Superior temporal gyrus (tissue), 1 donor: Measurements from ENCODE around the gene NR3C2.

Experiments
- DNase-seq: peaks from one replicate; pipeline ENCODE4 v3.0.0-alpha.2; 2016; ENCODE audit errors: extremely low spot score

NR3C2 gene

DNA sequence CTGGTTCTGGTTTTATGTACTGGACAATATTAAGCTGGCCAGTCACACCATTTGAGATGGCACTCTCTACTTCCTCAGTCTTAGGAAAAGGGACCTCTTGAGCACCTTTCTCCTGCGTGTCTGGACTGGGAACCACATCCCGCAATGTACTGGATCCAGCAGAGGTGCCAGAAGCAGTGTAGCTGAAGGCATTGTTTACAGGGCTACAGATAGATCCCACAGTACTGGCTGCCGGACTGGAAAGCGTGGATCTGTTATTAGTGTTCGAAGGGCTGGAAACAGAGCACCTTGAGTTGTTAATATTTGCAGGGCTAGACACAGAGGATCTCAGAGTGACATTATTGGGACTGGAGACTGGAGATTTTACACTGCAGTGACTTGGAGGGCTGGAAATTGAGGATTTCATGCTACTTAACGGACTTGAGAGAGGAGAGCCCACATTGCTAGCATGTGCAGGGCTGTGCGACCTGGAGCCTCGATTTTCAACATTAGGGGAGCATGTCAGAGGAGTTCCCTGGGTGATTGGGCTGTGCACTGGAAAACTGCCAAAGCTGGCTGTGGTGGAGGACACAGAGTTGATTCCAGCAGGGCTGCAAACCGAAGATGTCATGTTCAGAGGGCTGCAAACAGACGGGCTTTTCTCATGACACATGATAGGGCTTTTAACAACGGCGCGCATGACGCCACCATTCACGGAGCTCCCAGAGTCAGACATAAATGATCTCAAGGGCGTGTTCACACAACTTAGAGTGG is 6.4 kb downstream of the NR3C2 start:
- DNase-seq, result no peak

DNA sequence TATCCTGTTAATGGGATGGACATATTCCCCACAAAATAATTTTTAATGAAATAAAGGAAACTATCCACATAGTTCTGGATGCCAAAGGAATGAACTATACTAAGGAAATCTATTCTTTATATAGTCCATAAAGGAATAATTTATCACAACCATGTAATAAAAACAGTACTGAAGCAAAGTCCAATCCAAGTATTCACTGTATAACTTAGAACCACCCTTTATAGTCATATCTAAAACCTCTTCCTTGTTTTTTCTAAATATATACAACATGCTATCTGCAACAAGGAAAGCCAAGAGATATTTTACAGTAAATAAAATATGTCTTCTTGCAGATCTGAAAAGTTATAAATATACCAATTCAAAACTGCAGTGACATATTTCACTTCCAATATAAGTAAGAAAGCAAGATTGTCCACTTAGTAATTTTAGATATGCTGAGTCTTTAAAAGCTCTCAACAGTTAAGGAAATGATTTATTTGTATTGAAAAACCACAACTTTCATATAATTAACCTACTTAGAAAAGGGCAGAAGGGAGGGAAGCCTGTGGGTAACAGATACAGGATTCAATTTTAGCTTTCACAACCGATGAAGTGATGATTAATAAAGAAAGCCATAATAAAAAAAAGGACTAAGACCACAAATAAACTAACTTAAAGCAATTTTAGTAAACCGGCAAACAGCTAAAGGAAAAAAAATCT is 8.0 kb downstream of the NR3C2 start:
- no peak for DNase-seq

GRCh38 chr4:148431401-148431800 is 10.8 kb downstream of the NR3C2 start:
- no peak for DNase-seq

GRCh38 chr4:148430854-148431253 is 11.4 kb downstream of the NR3C2 start:
- no peak for DNase-seq

DNA sequence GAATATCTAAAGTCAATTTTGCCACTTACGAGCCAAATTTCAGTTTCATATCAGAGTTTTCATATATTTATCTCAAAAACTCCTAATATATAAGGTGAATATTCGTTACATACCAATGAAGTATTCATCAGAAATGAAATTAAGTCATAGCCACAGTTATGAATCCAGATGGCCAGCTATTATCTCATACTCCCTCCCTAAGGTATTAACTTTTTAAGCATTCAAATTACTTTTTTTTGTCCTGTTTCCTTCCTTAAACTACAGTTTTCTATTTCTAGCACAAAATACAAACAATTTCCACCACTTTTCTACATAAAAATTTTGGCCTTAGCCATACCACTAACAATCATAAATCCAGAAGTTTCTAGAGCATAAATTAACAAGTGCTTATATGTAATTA is 13.0 kb downstream of the NR3C2 start:
- DNase-seq, result no peak

DNA sequence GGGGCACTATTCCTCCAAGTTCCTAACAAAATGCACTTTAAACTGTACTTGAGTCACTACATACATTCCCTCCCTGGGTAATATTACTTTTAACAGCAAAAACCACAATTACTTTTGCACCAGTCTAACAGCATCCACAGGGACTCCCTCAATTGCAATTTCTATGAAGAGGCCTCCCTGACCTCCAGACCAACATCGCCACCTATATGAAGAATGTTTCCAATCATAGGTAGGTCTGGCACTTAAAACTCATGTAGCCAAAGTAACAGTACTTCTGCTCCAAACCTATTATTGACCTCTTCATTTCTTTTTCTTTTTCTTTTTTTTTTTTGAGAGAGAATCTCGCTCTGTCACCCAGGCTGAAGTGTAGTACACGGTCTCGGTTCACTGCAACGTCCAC is 15.6 kb downstream of the NR3C2 start:
- no peak for DNase-seq

- no peak for DNase-seq
These were observed 16.7 kb downstream of the NR3C2 start for GRCh38 chr4:148425327-148426110.

GRCh38 chr4:148420397-148420796 is 21.8 kb downstream of the NR3C2 start:
- DNase-seq, result no peak

DNA sequence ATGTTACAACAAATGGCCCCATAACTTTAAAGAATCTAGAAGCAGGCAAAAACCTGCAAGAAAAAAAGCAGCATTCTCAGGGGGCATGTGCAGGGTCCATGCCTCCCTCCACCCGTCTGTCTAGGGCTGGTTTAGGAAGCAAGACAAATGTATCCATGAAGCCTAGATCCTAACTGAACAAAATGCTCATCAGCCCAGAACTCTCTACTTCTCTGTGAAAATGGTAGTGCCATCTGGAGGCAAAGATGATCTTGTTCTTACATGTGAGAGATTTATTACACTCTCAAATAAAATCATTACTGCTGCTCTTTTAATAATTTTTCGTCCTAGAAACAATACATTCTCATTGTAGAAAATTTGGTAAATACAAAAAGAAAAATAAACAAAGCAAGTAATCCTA is 26.7 kb downstream of the NR3C2 start:
- peak; percentile 53 for DNase-seq

GRCh38 chr4:148412460-148412994 is 29.7 kb downstream of the NR3C2 start:
- DNase-seq, result no peak

DNA sequence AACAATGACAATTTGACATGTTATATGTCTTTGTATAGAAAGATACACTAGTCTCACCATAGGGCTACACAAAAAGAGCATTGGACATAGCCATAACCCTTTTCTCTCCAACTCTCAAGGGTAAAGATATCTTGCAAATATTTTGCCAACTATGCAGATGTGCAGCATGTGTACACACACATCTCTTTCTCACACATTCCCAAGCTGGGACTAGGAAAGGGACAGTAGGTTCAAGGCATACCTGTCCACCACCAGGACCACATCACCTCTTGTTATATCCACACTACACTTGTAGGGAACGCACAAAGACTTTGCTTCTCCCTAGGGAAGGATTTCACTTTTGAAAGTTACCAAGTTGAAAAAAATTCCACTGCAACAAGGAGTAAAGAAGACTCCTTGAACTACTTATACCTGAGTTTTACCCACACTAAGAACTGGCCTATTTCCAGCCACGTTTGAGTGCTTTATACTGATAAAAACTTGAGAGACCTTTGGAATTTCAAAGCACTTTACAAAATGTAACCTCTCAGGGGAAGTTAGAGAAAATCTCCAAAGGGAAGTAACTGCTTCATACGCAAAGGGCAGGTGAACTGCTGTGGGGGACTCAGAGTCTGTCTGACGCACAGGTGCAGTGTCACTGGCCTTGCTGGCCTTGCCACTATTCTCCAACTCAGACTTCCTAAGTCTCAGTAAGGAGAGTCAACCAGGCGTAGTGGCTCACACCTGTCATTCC is 36.9 kb downstream of the NR3C2 start:
- DNase-seq, result no peak

DNA sequence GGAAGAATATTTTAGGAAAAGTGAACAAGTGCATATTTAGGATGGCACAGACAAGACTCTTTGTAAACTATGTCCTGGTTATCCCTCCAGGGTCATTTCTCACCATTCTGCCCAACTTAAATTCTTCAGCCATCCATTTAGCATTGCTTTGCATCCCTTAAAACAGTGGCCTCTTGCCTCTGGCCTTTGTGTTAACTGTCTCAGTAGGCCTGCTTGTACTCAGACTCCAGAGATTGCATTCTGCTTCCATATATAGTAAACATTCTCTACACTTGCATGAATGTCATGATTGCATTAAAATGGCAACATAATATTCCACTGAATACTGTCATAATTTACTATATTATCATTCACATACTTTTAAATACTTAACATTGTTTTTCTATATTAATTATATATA is 43.2 kb downstream of the NR3C2 start:
- DNase-seq, result no peak

DNA sequence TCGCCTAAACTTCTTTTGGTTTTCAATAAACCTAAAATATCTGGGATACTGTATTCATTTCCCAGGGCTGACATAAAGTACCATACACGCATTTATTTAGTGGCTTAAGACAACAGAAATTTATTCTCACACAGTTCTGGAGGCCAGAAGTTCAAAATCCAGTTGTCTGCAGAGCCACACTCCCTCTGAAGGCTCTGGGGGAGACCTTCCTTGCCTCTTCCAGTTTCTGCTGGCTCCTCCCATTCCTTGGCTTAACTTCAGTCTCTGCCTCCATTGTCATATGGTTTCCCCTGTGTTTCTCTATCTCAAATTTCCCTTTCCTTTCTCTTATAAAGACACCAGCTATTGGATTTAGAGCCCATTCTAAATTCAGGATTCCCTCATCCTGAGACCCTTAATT is 44.4 kb downstream of the NR3C2 start:
- no peak for DNase-seq

DNA sequence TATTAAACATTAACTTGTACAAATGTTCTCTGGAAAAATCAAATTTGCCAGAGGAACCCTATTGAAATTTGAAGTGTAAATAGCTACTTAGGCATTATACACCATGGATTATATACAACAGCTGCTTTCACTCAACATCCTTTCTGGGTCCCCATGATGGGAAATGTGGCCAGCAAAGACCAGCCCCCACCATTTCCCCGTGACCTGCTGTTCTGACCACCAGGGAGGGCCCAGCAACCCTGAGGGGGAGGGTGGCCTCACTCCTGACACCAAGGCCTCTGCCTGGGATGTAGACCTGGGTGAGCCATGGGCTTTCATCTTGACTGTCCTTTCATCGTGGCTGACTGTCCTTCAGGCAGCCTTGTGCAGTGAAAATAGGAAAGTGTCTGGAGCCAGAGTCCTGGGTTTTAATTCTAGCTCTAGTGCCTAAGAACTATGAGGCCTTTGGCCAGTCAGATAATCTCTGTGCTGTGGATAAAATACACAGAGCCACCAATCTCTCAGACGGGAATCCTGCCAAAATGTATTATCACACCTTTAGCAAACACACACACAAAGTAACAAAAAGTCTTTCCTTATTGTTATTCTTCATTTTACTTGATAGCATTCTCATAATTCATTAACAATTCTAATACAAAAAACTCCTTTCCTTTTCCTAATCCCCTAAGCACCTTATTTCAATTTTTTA is 45.1 kb downstream of the NR3C2 start:
- DNase-seq, result no peak

DNA sequence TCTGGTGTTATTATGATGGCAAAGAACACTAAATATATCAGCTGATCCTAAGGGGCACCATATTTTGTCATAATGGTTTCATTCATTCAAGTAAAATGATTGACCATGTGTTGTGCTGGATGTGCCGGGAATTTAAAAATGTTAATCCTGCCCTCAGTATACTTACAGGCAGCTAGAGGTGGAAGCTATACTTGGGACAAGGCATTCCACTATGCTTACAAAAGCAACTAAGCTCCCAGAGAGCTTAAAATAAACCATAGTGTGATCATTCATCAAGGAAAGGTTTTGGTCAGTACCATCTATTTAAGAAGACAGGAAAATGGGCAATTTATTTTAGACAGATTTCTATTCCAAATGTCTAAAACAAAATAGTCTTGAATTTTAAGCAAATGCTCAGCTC is 46.4 kb downstream of the NR3C2 start:
- DNase-seq, result no peak

DNA sequence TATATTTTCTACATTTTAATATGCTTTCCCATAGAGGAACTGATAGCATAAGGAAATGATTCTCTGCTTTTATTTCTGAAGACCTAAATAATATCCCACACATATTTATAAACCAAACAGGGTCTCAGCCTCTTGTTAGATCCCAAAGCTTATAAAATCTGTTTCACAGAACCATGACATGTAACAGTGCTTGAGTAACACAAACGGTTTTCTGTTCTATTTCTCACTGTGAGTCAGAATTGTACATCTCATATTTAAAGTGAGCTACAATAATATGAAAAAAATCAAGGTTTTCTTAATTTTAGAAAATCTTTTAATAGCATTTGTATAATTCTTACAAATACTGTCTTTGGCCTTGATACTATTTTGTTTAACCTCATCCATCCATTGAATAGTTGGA is 51.2 kb downstream of the NR3C2 start:
- DNase-seq, result no peak

DNA sequence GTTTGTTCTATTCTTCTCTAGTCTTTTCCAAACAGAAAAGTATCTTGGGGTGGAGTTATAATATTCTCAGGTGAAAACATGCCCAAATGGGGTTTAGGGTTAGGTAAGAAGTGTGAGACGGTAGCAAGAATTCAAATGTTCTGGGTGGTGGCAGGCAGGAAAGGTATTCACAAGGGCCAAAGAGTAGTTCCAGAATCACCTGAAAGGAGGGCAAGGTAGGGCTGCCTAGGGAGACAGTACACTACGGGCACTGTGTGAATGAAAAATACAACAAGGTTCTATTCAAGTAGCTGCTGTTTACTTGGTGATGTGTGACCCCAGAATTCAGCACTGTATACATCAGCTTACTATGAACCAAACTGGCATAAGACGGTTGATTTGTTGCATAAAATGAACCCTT is 51.9 kb downstream of the NR3C2 start:
- no peak for DNase-seq

DNA sequence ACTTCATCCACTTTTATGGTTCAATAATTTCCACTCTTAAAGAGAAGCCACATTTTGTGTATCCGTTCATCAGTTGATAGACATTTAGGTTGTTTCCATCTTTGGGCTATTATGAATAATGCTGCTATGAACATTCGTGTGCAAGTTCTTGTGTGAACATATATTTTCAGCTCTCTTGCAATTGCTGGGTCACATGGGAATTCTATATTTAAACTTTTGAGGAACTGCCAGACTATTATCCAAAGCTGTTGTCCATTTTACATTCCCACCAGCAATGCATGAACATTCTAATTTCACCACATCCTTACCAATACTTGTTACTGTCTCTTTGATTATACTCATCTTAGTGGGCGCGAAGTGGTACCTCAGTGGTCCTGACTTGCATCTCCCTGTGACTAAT is 61.9 kb downstream of the NR3C2 start:
- DNase-seq, result no peak

GRCh38 chr4:148376151-148376550 is 66.1 kb downstream of the NR3C2 start:
- no peak for DNase-seq

DNA sequence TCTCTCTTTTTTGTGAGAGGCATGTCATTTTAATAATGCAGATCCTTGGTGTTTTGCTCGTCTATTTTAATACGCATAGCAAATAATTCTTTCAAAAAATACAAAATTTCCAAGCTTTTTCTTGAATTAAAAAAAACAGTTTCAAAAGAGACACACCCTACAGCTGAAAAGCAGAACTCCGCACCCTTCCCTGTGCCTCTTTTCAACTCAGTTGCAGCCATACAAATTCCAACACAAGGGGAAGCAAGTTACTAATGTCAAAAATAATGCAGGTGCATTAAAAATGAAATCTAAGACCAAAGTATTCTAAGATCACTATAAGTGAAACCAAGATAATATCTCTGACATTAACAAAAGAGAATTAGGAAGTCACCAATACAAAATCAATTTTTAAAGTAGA is 66.6 kb downstream of the NR3C2 start:
- no peak for DNase-seq

DNA sequence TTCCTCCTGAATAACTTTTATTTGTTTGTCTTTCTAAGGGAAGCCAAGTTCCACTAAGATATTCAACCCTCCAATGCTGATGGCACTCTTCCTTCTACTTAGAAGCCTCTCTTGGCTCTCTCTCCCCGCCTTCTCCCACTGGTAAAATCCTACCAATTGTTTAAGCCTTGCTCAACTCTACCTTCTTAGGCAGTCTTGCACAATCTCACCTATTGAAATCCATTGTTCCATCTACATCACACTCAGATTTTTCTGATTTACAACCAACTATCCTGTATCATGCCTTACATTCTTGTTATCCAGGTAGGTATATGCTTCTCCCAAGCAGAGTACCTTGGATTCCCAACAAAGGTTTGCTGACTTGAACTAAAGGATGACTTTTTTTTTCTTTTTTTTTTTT is 69.1 kb downstream of the NR3C2 start:
- no peak for DNase-seq
